Neural cell (in vitro differentiated cells): Measurements from ENCODE around the gene SDK1. TPM values are rescaled to one million over a fixed set of nuclear protein-coding genes. Genes with fewer than 3 reads are reported as not detected.

Experiments
- H2AFZ ChIP-seq: fragments of 200-600, 300-800 bp; sonication (generic), shearing (Covaris generic); 2 replicates; pipeline ENCODE4 v1.6.0; 2014; ENCODE audit warnings: low read depth, mild to moderate bottlenecking, antibody characterized with exemption, low read length, moderate library complexity
- H3F3A ChIP-seq: fragments of 200-600 bp; shearing (Covaris generic); 2 replicates; pipeline ENCODE4 v1.6.1; 2016; ENCODE audit warnings: mild to moderate bottlenecking, moderate library complexity, mixed read lengths, antibody characterized with exemption, low read length; ENCODE audit not compliant: insufficient read depth, poor library complexity, severe bottlenecking
- H3K27ac ChIP-seq: fragments of 200-600, 300-800 bp; sonication (generic), shearing (Covaris generic); 2 replicates; pipeline ENCODE4 v1.5.1; 2014; ENCODE audit warnings: mild to moderate bottlenecking, low read length, moderate library complexity
- H3K27me3 ChIP-seq: fragments of 300-800, 200-600 bp; sonication (generic), shearing (Covaris generic); 2 replicates; pipeline ENCODE4 v1.6.0; 2014; ENCODE audit warnings: mild to moderate bottlenecking, low read depth, low read length, moderate library complexity; ENCODE audit not compliant: insufficient read depth
- H3K36me3 ChIP-seq: fragments of 300-800, 200-600 bp; sonication (generic), shearing (Covaris generic); 2 replicates; pipeline ENCODE4 v1.5.1; 2014; ENCODE audit warnings: mild to moderate bottlenecking, antibody characterized with exemption, low read length, moderate library complexity; ENCODE audit not compliant: insufficient read depth
- H3K4me2 ChIP-seq: fragments of 300-800, 200-600 bp; sonication (generic), shearing (Covaris generic); 2 replicates; pipeline ENCODE4 v1.6.0; 2014; ENCODE audit warnings: mild to moderate bottlenecking, low read length
- H3K4me3 ChIP-seq: fragments of 300-800, 200-600 bp; sonication (generic), shearing (Covaris generic); 2 replicates; pipeline ENCODE4 v1.5.1; 2014; ENCODE audit warnings: mild to moderate bottlenecking, low read length, moderate library complexity
- H3K79me2 ChIP-seq: fragments of 200-600 bp; shearing (Covaris generic); replicated peaks from 2 replicates; pipeline ENCODE4 v1.6.0; 2014; ENCODE audit warnings: mild to moderate bottlenecking, low read length, moderate library complexity; ENCODE audit not compliant: insufficient read depth
- H3K9ac ChIP-seq: fragments of 300-800, 200-600 bp; sonication (generic), shearing (Covaris generic); 2 replicates; pipeline ENCODE4 v1.6.1; 2016; ENCODE audit warnings: mild to moderate bottlenecking, low read length, mixed read lengths
- H3K9me2 ChIP-seq: fragments of 200-600 bp; shearing (Covaris generic); 2 replicates; pipeline ENCODE4 v1.6.1; 2016; ENCODE audit warnings: mild to moderate bottlenecking, low read length, mixed read lengths; ENCODE audit not compliant: insufficient read depth
- H3K9me3 ChIP-seq: fragments of 200-600, 300-800 bp; sonication (generic), shearing (Covaris generic); 2 replicates; pipeline ENCODE4 v1.6.1; 2016; ENCODE audit warnings: mild to moderate bottlenecking, mixed run types, low read length, moderate library complexity, mixed read lengths
- H4K20me1 ChIP-seq: fragments of 200-600 bp; shearing (Covaris generic); 2 replicates; pipeline ENCODE4 v1.6.1; 2016; ENCODE audit warnings: mild to moderate bottlenecking, mixed run types; ENCODE audit not compliant: insufficient read depth
- CTCF ChIP-seq: fragments of 450-650 bp; IDR thresholded peaks from 2 replicates; pipeline ENCODE4 v1.5.1; 2014; ENCODE audit warnings: antibody characterized with exemption, mild to moderate bottlenecking, moderate library complexity; ENCODE audit not compliant: poor library complexity, severe bottlenecking
- EP300 ChIP-seq: fragments of 450-650 bp; conservative IDR thresholded peaks from 2 replicates; pipeline ENCODE4 v1.6.1; 2014; ENCODE audit warnings: antibody characterized with exemption, mild to moderate bottlenecking, moderate library complexity; ENCODE audit not compliant: poor library complexity, severe bottlenecking
- EZH2 ChIP-seq: fragments of 200-600, 300-800 bp; shearing (Covaris generic), sonication (generic); IDR thresholded peaks from 2 replicates; pipeline ENCODE4 v1.6.1; 2014; ENCODE audit warnings: antibody characterized with exemption, low read length, borderline replicate concordance, mild to moderate bottlenecking; ENCODE audit not compliant: insufficient read depth, poor library complexity, severe bottlenecking
- MXI1 ChIP-seq: fragments of 450-650 bp; conservative IDR thresholded peaks from 2 replicates; pipeline ENCODE4 v1.6.1; 2014; ENCODE audit warnings: antibody characterized with exemption, mild to moderate bottlenecking; ENCODE audit not compliant: poor library complexity, severe bottlenecking
- POLR2AphosphoS5 ChIP-seq: IDR thresholded peaks from 2 replicates; pipeline ENCODE4 v1.6.1; 2012
- RAD21 ChIP-seq: fragments of 450-650 bp; conservative IDR thresholded peaks from 2 replicates; pipeline ENCODE4 v1.6.1; 2014; ENCODE audit warnings: antibody characterized with exemption, mild to moderate bottlenecking, moderate library complexity
- REST ChIP-seq: IDR thresholded peaks from 2 replicates; pipeline ENCODE4 v1.6.1; 2012; ENCODE audit warnings: borderline replicate concordance
- SMC3 ChIP-seq: fragments of 450-650 bp; conservative IDR thresholded peaks from 2 replicates; pipeline ENCODE4 v1.6.1; 2014; ENCODE audit warnings: antibody characterized with exemption, mild to moderate bottlenecking, moderate library complexity; ENCODE audit not compliant: poor library complexity
- TAF1 ChIP-seq: IDR thresholded peaks from 2 replicates; pipeline ENCODE4 v1.6.1; 2012; ENCODE audit warnings: low read depth
- polyA plus RNA-seq: library from polyadenylated mRNA; depleted of rRNA; stranded (reverse); fragments of >200 nt; gene quantifications from 2 replicates; pipeline ENCODE4 v1.2.3, GENCODE V29; 2014

The SDK1 gene
- polyA plus RNA-seq, 1 donor from 2014 or later: 2.7 TPM

DNA sequence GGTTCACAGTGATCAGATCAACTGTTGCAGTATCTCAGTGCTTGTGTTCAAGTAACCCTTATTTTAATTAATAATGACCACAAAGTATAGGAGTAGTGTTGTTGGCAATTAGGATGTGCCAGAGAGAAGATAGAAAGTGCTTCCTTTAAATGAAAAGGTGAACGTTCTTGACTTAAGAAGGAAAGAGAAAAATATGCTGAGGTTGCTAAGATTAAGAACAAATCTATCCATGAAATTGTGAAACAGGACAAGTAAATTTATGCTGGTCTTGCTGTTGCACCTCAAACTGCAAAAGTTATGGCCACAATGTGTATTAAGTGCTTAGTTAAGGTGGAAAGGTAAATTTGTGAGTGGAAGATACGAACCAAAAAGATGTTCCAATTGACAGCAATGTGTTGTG, 139.5 kb downstream of the SDK1 start:
- H3K36me3 ChIP-seq: no peaks in the 10 kb centered on the region
- TF ChIP-seq EZH2 (no peak), EP300 (no peak), REST (no peak), TAF1 (no peak), POLR2AphosphoS5 (no peak), CTCF (no peak), RAD21 (no peak), SMC3 (no peak), MXI1 (no peak)
- H3K9ac ChIP-seq: no peak overlapping the region
- H3K27me3 ChIP-seq: no peaks in the 10 kb centered on the region
- H3K9me2 ChIP-seq: no peaks in the 10 kb centered on the region
- no peaks in the 10 kb centered on the region for H3K79me2 ChIP-seq
- no peaks in the 10 kb centered on the region for H3F3A ChIP-seq
- no peaks in the 10 kb centered on the region for H3K9me3 ChIP-seq
- no peak overlapping the region for H3K27ac ChIP-seq
- H3K4me2 ChIP-seq: no peak overlapping the region
- H2AFZ ChIP-seq: no peak overlapping the region
- H3K4me3 ChIP-seq: no peak overlapping the region
- H4K20me1 ChIP-seq: no peaks in the 10 kb centered on the region

DNA sequence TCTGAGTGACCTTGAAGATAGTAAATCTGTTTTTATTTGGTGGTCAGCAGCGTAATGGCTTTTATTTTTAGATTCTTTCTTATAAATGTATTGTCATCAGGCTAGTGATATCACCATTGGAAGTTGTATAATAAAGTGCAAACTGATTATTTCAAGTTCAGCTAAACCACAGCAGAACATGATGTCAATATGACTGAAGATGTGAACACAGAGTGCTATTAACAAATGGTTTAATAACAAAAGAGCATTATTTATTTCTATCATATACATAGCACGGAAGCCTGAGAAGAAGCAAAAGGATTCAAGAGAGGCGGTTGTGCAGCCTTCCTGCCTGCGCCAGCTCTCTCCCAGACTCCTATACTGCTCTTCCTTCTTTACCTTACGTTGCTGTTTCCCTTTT, 142.7 kb downstream of the SDK1 start:
- Histone ChIP-seq H4K20me1 (no peaks in the 10 kb centered on the region), H3K27me3 (no peaks in the 10 kb centered on the region), H3F3A (no peaks in the 10 kb centered on the region), H3K36me3 (no peaks in the 10 kb centered on the region), H3K4me3 (no peak overlapping the region), H3K27ac (no peak overlapping the region), H2AFZ (no peak overlapping the region), H3K4me2 (no peak overlapping the region), H3K9ac (no peak overlapping the region), H3K9me2 (no peaks in the 10 kb centered on the region), H3K9me3 (no peaks in the 10 kb centered on the region), H3K79me2 (no peaks in the 10 kb centered on the region)
- TF ChIP-seq SMC3: no peak
- TF ChIP-seq MXI1: no peak
- TF ChIP-seq CTCF: no peak
